Measurements from ENCODE around the gene TM7SF3. TPM values are rescaled to one million over a fixed set of nuclear protein-coding genes. Genes with fewer than 3 reads are reported as not detected.

Gene TM7SF3
- total and polyA plus RNA-seq, 2 donors from 2014 or later, result 63.1 to 70.1 TPM

- TF ChIP-seq CTCF (IDR thresholded peaks at IDR 0.05; ENCODE audit: borderline replicate concordance, extremely low read depth, insufficient read depth), result no peak
- DNase-seq (peak in 3 of 5 donors; percentile 20 to 48 (median 21)), FAIRE-seq (no peak)
- Histone ChIP-seq H3K36me3 (ENCODE audit: control insufficient read depth in 2 of 3, insufficient read depth in 3 of 3, low read length in 3 of 3) (peaks cover 2 to 19% (median 3%) of the 10 kb centered on the region in 3 donors), H3K27me3 (ENCODE audit: control insufficient read depth, insufficient read depth, low read length) (no peaks in the 10 kb centered on the region), H3K27ac (ENCODE audit: low read depth in 2 of 2, low read length in 2 of 2) (no peak overlapping the region), H3K4me3 (ENCODE audit: low read length in 3 of 3) (no peak overlapping the region), H3K9ac (ENCODE audit: low read length in 3 of 3) (no peak overlapping the region), H3K4me1 (ENCODE audit: control insufficient read depth in 2 of 3, insufficient read depth in 2 of 3, low read depth in 1 of 3, low read length in 3 of 3) (peaks cover 0 to 8% (median 0%) of the 10 kb centered on the region in 3 donors), H3K9me3 (ENCODE audit: control insufficient read depth in 2 of 3, insufficient read depth in 1 of 3, low read length in 3 of 3) (no peaks in the 10 kb centered on the region)
- intact Hi-C loops (cut with DNase I), result no loop called here
These were observed 20.6 kb upstream of the TM7SF3 start for GRCh38 chr12:27034607-27035293.

- H3K27ac ChIP-seq (ENCODE audit: low read depth in 2 of 2, low read length in 2 of 2), result peak overlapping the region; percentile 5 to 51
- H3K4me1 ChIP-seq (ENCODE audit: control insufficient read depth in 2 of 3, insufficient read depth in 2 of 3, low read depth in 1 of 3, low read length in 3 of 3), result peaks cover 0 to 8% (median 0%) of the 10 kb centered on the region in 3 donors
- H3K9me3 ChIP-seq (ENCODE audit: control insufficient read depth in 2 of 3, insufficient read depth in 1 of 3, low read length in 3 of 3), result no peaks in the 10 kb centered on the region
- H3K9ac ChIP-seq (ENCODE audit: low read length in 3 of 3), result no peak overlapping the region
- H3K36me3 ChIP-seq (ENCODE audit: control insufficient read depth in 2 of 3, insufficient read depth in 3 of 3, low read length in 3 of 3), result peaks cover 3 to 36% (median 16%) of the 10 kb centered on the region in 3 donors
- no peaks in the 10 kb centered on the region for H3K27me3 ChIP-seq (ENCODE audit: control insufficient read depth, insufficient read depth, low read length)
- intact Hi-C loops (cut with DNase I), result no loop called here
- no peak for DNase-seq
- no peak for TF ChIP-seq CTCF (IDR thresholded peaks at IDR 0.05; ENCODE audit: borderline replicate concordance, extremely low read depth, insufficient read depth)
- no peak overlapping the region for H3K4me3 ChIP-seq (ENCODE audit: low read length in 3 of 3)
- FAIRE-seq, result no peak
These were observed 18.5 kb upstream of the TM7SF3 start for GRCh38 chr12:27032679-27033078.

GRCh38 chr12:27031531-27031930, 17.3 kb upstream of the TM7SF3 start:
- intact Hi-C loops (cut with DNase I), result no loop called here
- H3K27ac ChIP-seq (ENCODE audit: low read depth in 2 of 2, low read length in 2 of 2), result no peak overlapping the region
- no peak overlapping the region for H3K9ac ChIP-seq (ENCODE audit: low read length in 3 of 3)
- DNase-seq (no peak), FAIRE-seq (no peak)
- no peaks in the 10 kb centered on the region for H3K9me3 ChIP-seq (ENCODE audit: control insufficient read depth in 2 of 3, insufficient read depth in 1 of 3, low read length in 3 of 3)
- peaks cover 5 to 36% (median 19%) of the 10 kb centered on the region in 3 donors for H3K36me3 ChIP-seq (ENCODE audit: control insufficient read depth in 2 of 3, insufficient read depth in 3 of 3, low read length in 3 of 3)
- peaks cover 0 to 8% (median 0%) of the 10 kb centered on the region in 3 donors for H3K4me1 ChIP-seq (ENCODE audit: control insufficient read depth in 2 of 3, insufficient read depth in 2 of 3, low read depth in 1 of 3, low read length in 3 of 3)
- TF ChIP-seq CTCF (IDR thresholded peaks at IDR 0.05; ENCODE audit: borderline replicate concordance, extremely low read depth, insufficient read depth), result no peak
- no peaks in the 10 kb centered on the region for H3K27me3 ChIP-seq (ENCODE audit: control insufficient read depth, insufficient read depth, low read length)
- no peak overlapping the region for H3K4me3 ChIP-seq (ENCODE audit: low read length in 3 of 3)

Measured in kidney (tissue), 14 donors.